GM19099 (cell line): ENCODE data around the gene PPM1H.

Experiments used
- POLR2A ChIP-seq: IDR thresholded peaks from 3 replicates; pipeline ENCODE4 v1.6.1; 2011; ENCODE audit warnings: low read depth; ENCODE audit not compliant: insufficient read length; ENCODE audit errors: extremely low read depth

The PPM1H gene

DNA sequence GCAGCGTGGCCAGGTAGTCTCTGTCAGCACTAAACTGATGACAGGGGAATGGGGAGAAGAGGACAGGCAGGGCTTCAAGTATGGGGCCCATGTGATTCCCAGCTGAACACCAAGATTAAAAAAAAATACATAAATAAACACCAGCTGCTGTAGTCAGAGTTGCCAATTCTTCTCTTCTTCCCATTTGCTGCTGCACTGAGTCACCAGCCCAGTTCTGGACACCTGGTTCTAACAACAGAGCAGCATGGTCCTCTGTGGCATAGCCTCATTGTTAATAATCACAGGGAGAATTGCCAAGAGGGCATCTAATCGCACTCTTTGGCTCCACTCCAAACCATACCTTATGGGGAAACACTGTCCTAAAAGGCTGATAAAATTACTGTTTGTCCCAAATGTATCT lies 15.1 kb downstream of the PPM1H start:
- no peak for TF ChIP-seq POLR2A

DNA sequence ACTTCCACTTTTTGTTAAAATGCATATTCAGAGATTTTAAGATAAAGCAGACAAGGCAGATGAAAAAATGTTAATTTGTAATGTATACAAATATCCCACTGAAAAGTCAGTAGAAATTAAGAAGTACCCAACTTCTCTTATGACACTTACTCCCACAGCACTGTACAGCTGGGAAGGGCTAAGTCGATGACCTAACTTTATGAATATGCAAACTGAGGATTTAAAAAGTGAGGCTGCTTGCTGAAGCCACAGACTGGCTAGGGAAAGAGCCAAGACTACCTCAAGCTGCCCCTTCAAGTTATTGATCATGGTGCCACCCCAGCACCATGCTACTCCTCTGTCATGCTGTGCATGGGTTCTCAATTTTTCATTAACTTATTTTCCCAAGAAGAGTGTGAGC lies 17.0 kb downstream of the PPM1H start:
- no peak for TF ChIP-seq POLR2A

DNA sequence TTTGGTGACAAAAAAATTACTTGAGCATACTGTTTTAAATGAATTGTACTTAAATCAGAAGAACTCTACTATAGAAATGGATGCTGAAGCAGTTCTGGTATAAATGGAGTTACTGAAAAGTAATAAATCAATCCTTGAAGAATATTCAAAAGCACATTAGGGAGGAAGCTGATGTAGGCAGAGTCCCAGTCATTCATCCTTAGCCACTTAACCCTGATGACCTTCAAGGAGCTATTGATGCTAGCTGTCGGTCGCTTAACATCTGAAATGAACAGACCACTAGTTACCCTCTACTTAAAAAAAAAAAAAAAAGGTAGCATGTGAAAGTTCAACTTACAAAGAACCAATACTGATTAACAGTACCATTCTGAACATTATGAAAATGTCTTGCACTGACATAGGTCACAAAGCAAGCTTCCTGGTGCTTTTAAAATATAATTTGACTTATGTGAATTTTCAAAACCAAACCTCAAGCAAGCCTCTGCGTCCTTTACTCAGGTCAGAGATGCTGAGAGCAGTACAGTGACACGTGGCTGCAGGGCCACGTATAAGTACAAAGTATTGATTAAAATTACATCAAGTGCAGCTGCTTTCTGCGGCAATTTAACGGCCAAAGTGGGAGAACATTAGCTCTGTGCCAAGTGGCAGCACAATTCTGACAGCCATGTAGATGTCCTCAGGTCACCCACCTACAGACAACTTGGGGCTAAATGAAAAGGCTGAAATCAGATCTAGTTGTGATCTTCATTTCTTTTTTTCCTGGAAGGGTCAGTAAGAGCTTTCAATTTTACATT lies 18.1 kb downstream of the PPM1H start:
- TF ChIP-seq POLR2A: no peak

DNA sequence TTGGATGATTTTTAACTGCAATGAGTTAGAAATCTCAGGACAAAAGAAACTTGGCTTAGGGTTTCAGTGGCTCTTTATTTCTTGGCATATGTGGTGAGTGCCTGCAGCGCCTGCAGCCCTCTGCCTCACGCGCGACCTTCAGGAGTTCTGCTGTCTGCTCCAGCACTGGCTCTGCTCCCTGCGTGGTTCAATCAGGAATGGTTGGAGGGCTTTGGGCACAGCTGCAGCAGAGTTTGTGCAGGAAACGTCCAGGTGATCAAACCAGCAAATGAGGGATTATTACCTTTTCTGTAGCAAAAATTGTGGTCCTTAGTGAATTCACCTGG lies 19.8 kb downstream of the PPM1H start:
- TF ChIP-seq POLR2A: no peak

DNA sequence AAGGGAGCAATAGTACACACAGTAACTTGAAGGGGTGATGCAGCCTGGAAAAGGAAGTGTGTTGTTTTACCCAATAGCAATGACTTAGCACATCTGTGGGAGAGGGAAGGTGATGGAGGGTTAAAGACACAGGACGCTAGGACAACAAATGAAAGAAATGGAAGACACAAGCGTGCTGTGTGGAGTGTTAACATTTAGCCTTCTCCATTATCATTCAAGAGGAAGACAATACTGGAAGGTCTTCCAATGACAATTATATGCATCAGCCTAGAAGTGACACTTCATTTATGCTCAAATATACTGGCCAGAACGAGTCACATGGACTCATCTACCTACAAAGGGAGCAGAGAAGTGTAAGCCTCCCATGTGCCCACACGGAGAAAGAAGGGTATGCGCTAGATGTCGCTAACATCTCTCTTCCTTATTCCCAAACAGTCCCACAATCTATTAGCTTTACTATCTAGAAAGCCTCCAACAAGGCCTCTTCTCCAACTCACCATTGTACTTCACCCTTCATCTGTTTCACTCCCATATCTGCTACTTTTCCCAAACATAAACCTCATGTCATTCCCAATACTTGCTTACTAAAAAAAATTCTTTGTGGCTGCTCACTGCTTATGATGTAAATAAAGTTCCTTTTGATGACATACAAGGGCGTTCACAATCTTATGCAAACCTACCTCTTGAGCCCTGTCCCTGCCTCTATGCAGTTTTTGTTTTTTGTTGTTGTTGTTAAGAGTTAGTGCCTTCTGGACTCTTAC lies 20.3 kb downstream of the PPM1H start:
- TF ChIP-seq POLR2A: no peak

DNA sequence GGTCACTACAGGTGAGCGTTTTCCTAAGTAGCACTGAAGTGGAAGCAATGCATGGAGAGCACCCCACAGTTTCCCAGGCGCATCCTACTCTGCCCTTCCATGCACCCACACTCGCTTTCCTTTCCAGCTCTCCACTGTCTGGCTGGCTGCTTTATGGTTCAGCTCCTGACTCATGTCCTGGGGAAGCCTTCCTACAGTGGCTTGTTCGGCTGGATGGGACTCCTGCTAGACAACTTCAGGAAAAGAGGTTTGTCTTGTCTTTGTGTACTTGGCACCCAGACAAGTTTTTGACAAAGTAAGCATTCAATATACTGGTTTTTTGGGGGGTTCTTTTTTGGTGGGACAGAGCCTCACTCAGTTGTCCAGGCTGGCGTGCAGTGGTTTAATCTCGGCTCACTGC lies 21.6 kb downstream of the PPM1H start:
- no peak for TF ChIP-seq POLR2A

DNA sequence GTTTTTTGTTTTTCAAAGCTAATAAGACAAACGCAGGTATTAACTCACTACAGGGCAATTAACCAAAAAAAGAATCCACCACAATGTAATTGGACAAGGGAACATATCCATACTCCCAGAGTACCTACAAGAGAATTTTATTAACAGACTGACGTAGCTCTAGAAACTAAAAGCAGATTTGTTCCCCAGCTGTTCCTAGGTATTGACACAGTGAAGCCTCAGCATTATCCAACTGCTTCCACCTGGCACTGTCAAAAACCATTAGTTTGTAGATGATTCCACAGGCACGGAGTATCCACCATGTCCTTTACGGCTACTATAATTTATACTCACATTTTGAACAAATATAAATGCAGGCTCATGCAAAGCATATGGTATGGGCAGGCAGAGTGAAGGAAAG lies 22.3 kb downstream of the PPM1H start:
- TF ChIP-seq POLR2A: no peak

DNA sequence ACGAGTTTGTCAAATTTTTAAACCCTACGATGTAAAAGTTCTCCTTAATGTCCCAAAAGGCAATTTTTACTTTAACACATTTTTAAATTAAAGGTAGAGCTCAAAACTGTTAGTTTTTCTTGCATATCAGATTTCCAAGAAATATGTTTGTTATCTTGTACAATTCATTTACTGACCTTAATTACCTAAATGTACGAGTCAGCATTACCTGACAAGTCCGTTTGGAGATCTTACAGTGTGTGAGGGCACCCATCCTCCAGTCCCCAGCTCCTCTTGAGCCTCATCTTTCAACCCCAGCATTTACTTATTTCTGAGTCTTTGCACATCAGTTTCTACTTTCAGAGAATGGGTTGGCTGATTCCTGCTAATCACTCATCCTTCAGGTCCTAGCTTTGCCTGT lies 23.7 kb downstream of the PPM1H start:
- TF ChIP-seq POLR2A: no peak

DNA sequence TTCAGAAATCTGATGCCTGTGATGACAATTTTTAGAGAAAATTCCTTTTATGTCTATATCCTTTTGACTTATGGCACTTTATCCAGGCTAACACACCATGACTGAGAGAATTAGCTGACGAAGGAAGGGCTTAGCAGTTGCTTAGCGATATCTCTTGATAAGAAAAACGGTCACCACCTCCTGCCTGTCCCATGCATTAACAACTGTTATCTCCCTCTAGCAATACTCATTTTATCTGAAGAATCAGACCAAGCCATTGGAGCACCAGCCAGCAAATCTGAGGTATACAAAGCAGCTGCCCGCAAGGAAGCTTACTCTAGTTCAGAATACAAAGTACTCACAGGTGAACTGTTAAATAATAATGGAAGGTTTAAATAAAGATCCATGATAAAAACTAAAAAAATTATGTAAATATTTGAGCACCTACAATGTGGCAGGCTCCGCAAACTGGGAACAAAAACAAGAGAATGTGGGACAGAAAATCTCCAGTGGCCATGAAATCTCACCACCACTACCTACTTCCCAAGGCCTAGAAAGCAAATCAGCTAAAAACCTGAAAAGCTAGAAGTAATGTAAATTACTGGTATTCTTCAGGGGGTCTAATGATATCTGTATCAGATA lies 24.3 kb downstream of the PPM1H start:
- TF ChIP-seq POLR2A: no peak

DNA sequence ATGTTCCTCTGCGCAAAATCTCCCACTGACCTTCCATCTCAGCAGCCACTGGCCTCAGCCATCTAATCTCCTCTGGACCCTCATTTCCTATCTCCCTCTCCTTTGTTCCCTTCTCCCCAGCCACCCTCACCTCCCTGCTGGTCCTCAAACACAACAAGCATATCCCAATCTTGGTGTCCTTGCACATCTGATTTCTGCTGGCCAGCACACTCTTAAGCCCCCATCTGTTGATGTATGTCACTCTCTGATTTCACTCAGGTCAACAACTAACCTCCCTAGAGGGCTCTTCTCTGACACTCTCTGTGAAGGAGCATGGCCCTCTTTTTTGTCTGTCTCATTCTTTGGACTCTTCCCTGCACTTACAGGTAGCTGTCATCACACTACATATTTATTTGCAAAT lies 25.6 kb downstream of the PPM1H start:
- TF ChIP-seq POLR2A: no peak

DNA sequence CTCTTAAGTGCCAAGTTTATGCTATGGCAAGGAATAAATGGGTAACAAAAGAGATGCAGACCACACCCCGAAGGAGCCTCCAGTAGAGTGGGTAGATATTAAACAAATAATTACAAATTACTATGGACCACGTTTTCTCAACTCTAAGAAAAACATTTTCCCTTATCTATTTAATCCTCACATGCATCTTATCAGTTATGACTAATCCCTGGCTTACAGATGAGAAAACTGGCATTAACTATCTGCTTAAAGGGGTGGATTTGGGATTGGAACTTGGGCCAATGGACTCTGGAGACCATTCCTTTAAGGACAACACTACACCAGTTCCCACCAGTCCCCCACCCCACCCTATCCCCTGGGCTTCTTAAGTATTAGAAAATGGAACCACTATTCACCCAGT lies 26.3 kb downstream of the PPM1H start:
- TF ChIP-seq POLR2A: no peak

DNA sequence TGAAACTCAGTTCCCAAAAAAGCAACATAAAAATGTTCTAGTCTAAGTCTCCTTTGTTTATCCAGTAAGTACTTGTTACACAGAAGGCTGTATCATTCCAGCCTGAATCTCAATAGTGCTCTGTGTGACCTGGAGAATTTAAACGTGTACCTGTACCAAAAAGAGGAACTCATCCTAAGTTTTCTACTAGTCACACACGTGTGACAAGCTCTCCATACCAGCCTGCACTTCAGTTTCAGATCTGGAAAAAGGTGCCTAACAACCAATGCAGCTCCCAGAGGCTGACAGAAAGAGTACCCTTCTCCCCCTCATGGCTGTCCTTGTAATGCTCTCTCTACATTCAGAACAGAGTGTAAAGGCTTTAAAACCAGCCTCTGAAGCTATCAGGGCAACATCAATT lies 27.4 kb downstream of the PPM1H start:
- TF ChIP-seq POLR2A: no peak

DNA sequence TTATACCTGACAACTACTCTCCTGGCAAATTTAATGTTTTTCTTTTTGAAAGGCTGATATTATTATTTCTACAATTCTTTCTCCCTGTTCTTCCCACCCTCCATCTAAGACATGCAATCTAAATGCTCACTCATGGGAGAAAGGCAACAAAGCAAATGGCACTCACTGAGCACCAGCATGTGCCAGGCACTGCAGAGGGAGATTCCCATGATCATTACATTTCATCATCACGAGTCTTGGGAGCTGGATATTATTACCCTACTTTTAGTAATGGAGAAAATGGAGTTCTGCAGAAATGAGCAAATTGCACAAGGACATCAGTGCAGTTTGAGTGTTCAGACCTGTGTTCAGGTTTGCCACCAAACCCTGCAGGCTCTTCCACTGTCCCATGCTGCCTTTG lies 27.9 kb downstream of the PPM1H start:
- no peak for TF ChIP-seq POLR2A

DNA sequence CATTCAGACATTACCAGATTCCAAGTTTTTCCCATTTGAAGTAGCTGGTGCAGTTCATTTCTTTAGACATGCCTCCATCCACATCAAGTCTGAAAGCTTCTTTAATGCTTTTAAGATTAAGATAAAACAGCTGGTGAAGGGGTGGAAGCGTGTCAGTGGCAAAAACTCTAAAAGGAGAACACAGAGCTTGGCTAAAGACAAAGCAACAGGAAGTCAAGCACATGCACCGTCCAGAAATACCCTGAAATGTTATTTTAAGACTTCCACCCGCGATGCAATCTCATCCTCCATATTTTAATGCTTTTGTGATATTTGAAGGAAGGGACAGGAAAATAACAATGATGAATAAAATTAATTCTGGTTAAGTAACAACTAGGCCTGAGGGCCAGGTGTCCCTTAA lies 31.8 kb downstream of the PPM1H start:
- TF ChIP-seq POLR2A: no peak

DNA sequence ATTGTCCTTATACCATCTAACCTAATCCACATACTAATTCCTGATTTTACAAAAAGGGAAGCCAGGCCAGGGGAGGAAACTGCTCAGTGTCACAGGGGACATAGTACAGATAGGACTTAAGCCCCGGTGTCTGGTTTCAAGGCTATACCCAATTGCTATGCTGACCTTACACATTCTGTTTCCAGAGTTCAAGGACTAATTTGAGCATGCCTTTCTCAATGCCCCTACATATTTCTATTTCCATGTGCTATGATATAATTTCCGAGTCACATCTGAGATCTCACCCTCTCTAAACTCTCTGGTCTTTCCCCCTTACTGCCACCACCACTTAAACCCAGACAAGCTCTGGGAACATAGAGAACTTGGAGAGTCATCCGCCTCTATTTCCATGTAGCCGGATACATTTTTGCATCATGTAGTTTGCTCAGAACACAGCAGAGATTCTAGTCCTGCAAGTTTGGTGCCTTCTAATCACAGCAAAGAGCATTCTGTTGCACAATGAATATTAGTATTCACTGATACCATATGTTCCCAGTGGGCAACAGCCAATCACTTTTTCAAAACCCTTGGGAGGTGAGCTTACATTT lies 34.2 kb downstream of the PPM1H start:
- no peak for TF ChIP-seq POLR2A
